Aorta (tissue), 5 donors: ENCODE results near the gene CCN6. TPM values are rescaled to one million over a fixed set of nuclear protein-coding genes. Genes with fewer than 3 reads are reported as not detected.

Source experiments
- ATAC-seq: fragments of 200-7000 bp; cut with Tn5 transposase; one replicate; pipeline ENCODE4 v1.9.1; 2022; ENCODE audit warnings: moderate library complexity; ENCODE audit not compliant: low FRiP score
- DNase-seq, 2 donors: peaks; one replicate each; pipeline ENCODE4 v3.0.0-alpha.2; 2020
- H3K27ac ChIP-seq, 2 donors: one replicate each; pipeline ENCODE4 v1.5.1; 2013; ENCODE audit warnings: low read length in 2 of 2, mild to moderate bottlenecking in 2 of 2, moderate library complexity in 2 of 2, control low read depth in 1 of 2, inconsistent platforms in 1 of 2, low read depth in 1 of 2
- H3K27me3 ChIP-seq, 2 donors: one replicate each; pipeline ENCODE4 v1.6.1; 2013; ENCODE audit warnings: control low read depth in 1 of 2, low read length in 1 of 2, mild to moderate bottlenecking in 1 of 2, moderate library complexity in 1 of 2; ENCODE audit not compliant: insufficient read depth in 2 of 2, control insufficient read depth in 1 of 2
- H3K36me3 ChIP-seq, 2 donors: one replicate each; pipeline ENCODE4 v1.6.1; 2013; ENCODE audit warnings: control low read depth in 1 of 2, low read length in 1 of 2, mild to moderate bottlenecking in 1 of 2; ENCODE audit not compliant: insufficient read depth in 2 of 2, control insufficient read depth in 1 of 2
- H3K4me1 ChIP-seq, 2 donors: one replicate each; pipeline ENCODE4 v1.6.1; 2013; ENCODE audit warnings: low read length in 2 of 2, control low read depth in 1 of 2, mild to moderate bottlenecking in 1 of 2, moderate library complexity in 1 of 2; ENCODE audit not compliant: insufficient read depth in 2 of 2, control insufficient read depth in 1 of 2
- H3K4me3 ChIP-seq, 2 donors: one replicate each; pipeline ENCODE4 v1.5.1; 2013; ENCODE audit warnings: low read length in 2 of 2, control low read depth in 1 of 2, mild to moderate bottlenecking in 1 of 2
- H3K9me3 ChIP-seq: one replicate; pipeline ENCODE4 v1.6.1; 2013; ENCODE audit warnings: mild to moderate bottlenecking, low read length; ENCODE audit not compliant: control insufficient read depth
- WGBS, 2 donors: extraction: QIAGEN DNeasy Blood & Tissue Kit; methylation state at CpG; one replicate each; pipeline ENCODE4 v1.1.7; 2013; 5-methylcytosine and 5-hydroxymethylcytosine counted together
- intact Hi-C, 2 donors: fragments of 100-400 bp; cut with DNase I; formaldehyde crosslinking; loops; one replicate each; pipeline versions ENCODE4 v1.14.2 to v1.15.0; 2022
- polyA plus RNA-seq, 2 donors: library from polyadenylated mRNA; stranded (reverse); fragments of 200-250 nt; gene quantifications; one replicate each; pipeline ENCODE4 v1.2.3, GENCODE V29; 2013
- total RNA-seq, 2 donors: library from RNA; stranded (reverse); fragmentation: NEBNext Ultra II Directional; extraction: Animal tissue kit (Norgen Biotek cat#: 25700); gene quantifications; one replicate each; pipeline ENCODE4 v1.2.1, GENCODE V29; 2021
- donor health status: healthy with polysubstance abuse.
- donor health status: Bipolar disorder and iron deficiency.
- donor health status: DM: no; HTN: no; CAD: no.
- donor health status: DM: no; HTN: no; CAD: no.
- donor health status: DM: yes; HTN: yes; CAD: no.

The CCN6 gene
- total and polyA plus RNA-seq, 4 donors, result not detected

DNA sequence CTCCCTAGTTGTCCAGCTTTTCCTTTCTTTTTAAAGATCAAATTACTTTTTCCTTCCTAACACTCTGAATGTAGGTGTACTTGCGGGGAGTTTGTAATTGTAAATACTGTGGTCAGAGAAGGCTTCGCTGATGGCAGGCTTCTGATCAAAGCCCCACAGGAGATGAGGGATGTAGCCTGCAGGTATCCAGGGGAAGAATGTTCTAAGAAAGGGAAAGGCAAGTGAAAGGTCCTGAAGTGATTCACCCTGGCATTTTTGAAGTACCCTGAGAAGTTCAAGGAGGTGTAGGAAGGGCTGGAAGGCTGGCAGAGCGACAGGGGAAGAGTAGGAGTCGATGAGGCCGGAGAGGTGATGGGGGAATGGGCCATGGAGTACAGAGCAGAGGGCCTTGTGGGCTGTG is 38.2 kb upstream of the CCN6 start:
- Histone ChIP-seq H3K4me3 (no peak overlapping the region), H3K4me1 (peaks cover 0 to 2% of the 10 kb centered on the region in 2 donors), H3K27ac (no peak overlapping the region), H3K27me3 (no peaks in the 10 kb centered on the region), H3K9me3 (no peaks in the 10 kb centered on the region), H3K36me3 (no peaks in the 10 kb centered on the region)
- intact Hi-C loops, result no loop called here
- WGBS, 2 donors, result 98 to 100% methylated on average over 5 of the region's 5 CpGs
- DNase-seq (no peak), ATAC-seq (no peak)

DNA sequence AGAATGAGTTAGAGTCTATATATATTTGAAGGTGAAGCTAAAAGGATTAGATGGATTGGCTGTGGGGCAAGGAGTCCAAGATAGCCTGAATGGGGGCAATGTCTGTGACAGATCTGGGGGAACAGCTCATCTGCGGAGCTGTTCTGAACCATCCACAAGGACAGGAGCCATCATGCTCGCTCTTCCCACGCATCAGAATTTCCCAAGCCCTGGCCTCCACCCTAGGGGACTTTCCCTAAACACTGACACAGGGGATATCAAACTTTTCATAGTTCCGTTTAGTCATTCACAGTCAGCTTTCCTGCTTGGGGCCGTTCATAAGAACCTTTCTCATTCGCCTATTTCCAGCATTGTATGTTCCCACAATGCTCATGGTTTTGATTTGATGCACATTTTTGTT is 37.6 kb upstream of the CCN6 start:
- Histone ChIP-seq H3K4me1 (peaks cover 0 to 2% of the 10 kb centered on the region in 2 donors), H3K4me3 (no peak overlapping the region), H3K27ac (no peak overlapping the region), H3K9me3 (no peaks in the 10 kb centered on the region), H3K27me3 (no peaks in the 10 kb centered on the region), H3K36me3 (no peaks in the 10 kb centered on the region)
- WGBS, 2 donors, result 81% methylated on average over 6 of the region's 6 CpGs
- ATAC-seq (no peak), DNase-seq (no peak)
- intact Hi-C loops, result no loop called here

DNA sequence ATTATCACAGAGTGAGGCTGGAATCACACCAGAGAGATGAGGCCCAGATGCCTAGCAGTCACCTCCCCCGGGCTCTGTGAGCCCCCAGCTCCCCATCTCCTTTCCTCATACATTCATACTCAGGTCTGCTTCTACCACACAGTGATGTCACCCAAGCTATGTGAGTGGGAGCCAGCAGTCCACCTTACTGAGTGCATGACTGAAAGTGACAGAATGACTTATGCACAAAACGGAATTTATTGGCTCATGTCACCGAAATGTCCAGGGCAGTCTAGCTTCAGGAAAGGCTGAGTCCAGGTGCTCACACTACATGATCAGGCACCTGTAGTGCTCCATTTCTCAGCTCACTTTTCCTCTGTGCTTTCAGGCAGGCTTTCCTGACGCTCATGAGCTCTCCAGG is 36.7 kb upstream of the CCN6 start:
- DNase-seq, result no peak
- H3K4me1 ChIP-seq, result peaks cover 0 to 2% of the 10 kb centered on the region in 2 donors
- intact Hi-C loops, result no loop called here
- H3K4me3 ChIP-seq, result no peak overlapping the region
- no peaks in the 10 kb centered on the region for H3K27me3 ChIP-seq
- no peaks in the 10 kb centered on the region for H3K36me3 ChIP-seq
- no peaks in the 10 kb centered on the region for H3K9me3 ChIP-seq
- 87 to 90% methylated on average over 4 of the region's 4 CpGs for WGBS, 2 donors
- ATAC-seq, result no peak
- no peak overlapping the region for H3K27ac ChIP-seq

DNA sequence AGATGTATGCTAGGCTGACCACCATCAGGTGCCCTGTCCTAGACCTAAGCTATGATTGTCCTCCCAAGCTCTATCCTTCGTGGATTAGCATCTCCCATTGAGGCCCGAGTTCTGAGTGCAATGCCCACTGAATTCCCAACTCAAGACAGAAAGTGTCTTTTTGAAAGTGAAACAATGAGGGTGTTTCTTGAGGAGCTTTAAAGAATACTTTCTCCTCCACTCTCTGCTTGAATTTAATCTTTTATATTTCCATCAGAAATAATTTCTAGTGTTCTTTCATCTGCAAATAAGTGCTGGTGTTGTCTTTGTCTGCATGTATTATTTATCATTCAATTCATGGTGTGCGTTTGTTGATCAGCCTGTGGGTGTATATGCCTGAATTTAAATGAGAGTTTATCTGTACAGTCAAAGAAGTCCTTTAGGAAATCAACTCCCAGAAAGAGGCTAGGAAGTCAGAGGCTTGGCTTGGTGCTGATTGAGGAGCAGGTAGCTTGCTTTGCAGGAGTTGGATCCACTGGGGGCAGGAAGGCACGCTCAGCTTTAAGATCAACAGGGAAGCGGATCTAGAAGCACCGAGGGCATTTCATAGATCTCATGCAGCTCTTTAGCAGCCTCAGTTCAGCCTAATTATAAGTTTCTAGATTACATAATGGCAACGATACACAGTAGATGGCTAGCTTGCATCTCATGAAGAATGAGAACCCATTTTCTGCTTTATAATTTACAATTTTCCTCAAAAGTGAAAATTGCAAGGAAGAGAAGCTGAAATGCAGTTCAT is 36.0 kb upstream of the CCN6 start:
- Histone ChIP-seq H3K27me3 (no peaks in the 10 kb centered on the region), H3K27ac (no peak overlapping the region), H3K4me3 (no peak overlapping the region), H3K9me3 (no peaks in the 10 kb centered on the region), H3K36me3 (no peaks in the 10 kb centered on the region), H3K4me1 (peaks cover 0 to 2% of the 10 kb centered on the region in 2 donors)
- 48 to 58% methylated on average over 7 of the region's 7 CpGs for WGBS, 2 donors
- DNase-seq (no peak), ATAC-seq (peak; percentile 35)
- intact Hi-C loops, result no loop called here

DNA sequence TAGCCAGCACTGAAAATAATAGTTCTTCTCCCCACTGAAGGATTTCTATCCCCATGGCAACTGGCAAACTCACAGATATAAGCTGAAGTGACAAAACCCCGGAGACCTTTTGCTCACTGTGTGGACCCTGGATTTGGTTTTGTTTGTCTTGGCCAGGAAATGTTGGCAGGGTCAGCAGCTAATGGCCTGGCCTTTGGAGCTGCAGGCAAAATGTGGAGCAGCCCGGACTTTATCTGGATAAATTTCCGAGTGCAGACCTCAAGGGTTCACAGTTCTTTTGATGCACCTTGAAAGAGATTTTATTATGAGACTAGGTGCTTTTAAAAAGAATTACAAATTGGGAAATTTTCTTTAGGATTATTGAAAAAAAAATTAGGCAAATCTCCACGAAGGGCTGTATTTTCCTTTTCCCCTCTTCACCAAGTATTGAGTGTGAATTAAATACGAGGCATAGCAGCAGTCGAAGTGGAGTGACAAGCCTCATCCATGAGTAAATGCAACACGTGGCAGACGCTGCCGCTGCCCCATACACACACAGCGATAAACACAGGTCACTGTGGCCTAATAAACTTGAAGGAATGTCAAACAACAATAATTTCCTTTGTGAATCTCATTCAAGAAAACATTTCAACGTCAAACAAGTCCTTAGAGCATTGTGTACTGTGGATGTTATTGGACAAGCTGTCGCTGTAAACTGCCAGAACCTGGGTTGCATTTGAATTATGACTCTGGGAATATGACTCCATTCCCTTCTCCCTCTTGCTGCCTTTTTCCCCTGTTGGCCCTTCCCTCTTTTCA is 35.1 kb upstream of the CCN6 start:
- Histone ChIP-seq H3K4me1 (peaks cover 0 to 2% of the 10 kb centered on the region in 2 donors), H3K36me3 (no peaks in the 10 kb centered on the region), H3K27ac (peak overlapping the region in 1 of 2 donors; percentile 34), H3K27me3 (no peaks in the 10 kb centered on the region), H3K9me3 (no peaks in the 10 kb centered on the region), H3K4me3 (no peak overlapping the region)
- ATAC-seq (peak; percentile 86), DNase-seq (peak in 1 of 2 donors; percentile 66)
- 2 to 6% methylated on average over 12 of the region's 12 CpGs for WGBS, 2 donors
- intact Hi-C loops, result no loop called here

DNA sequence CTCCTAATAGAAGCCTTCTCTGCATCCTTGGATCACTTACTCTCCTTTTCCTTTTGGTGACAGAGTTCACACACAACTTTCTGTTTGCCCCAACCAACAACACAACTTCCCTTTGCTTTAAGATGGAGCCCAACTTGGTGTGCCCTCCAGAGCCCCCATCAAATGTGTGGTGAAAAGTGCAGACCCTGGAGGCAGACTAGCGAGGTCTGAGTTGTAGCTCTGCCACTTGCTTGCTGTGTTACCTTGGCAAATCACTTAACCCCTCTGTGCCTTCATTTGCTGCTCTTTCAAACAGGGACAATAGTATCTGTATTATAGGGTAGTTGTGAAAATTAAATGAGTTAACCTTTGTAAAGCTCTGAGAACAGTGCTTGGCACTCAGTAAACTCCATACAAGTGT is 34.3 kb upstream of the CCN6 start:
- DNase-seq (no peak), ATAC-seq (no peak)
- intact Hi-C loops, result no loop called here
- H3K36me3 ChIP-seq, result no peaks in the 10 kb centered on the region
- H3K9me3 ChIP-seq, result no peaks in the 10 kb centered on the region
- no peak overlapping the region for H3K4me3 ChIP-seq
- WGBS, 2 donors, result 38 to 96% methylated on average over 1 of the region's 1 CpG
- no peaks in the 10 kb centered on the region for H3K27me3 ChIP-seq
- peak overlapping the region in 1 of 2 donors; percentile 33 for H3K27ac ChIP-seq
- peaks cover 0 to 2% of the 10 kb centered on the region in 2 donors for H3K4me1 ChIP-seq

DNA sequence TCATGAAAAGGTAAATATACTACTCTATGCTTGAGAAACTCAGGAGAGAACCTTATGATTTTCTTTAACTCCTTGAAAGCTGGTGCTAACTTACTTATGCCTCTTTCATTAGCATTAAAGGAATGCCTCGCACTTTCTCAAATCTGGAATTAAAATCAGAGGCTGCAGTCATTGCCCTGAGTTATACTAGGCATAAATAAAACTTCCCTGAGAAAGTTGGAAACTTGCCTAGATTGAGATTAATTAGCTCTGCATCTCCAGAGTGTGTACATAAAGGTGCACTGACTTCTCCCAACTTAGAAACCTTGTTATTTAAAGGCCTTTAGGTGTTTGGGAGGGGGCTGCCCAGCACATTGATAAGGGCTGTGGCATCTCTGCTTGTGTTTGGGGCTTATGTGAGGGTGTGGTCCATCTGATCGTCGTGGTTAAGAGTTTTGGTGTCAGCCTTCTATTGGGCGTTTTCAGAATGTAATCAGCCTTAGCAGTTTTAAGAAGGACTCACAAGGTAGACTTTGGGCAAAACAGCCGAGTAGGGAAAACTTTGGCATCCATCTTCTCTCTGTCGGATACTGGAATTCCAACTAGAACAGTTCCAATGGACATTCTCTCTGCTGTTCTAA is 32.1 kb upstream of the CCN6 start:
- Histone ChIP-seq H3K36me3 (no peaks in the 10 kb centered on the region), H3K27ac (no peak overlapping the region), H3K4me1 (peaks cover 0 to 2% of the 10 kb centered on the region in 2 donors), H3K9me3 (no peaks in the 10 kb centered on the region), H3K27me3 (no peaks in the 10 kb centered on the region), H3K4me3 (no peak overlapping the region)
- ATAC-seq (no peak), DNase-seq (no peak)
- intact Hi-C loops, result no loop called here
- 67 to 69% methylated on average over 6 of the region's 6 CpGs for WGBS, 2 donors

DNA sequence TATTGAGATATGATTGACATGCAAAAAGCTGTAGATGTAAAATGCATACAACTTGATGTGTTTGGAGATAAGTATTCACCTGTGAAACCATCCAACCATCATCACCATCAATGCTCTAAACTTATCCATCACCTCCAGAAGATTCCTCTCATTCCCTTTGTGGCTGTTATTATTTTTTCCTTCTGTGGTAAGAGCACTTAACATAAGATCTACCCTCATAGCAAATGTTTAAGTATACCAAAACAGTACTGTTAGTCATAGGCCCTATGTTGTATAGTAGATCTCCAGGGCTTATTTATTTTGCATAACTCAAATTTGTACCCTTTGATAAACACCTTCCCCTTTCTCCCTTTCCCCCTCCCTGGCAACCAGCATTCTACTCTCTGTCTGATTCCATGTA is 31.2 kb upstream of the CCN6 start:
- intact Hi-C loops, result no loop called here
- Histone ChIP-seq H3K27ac (no peak overlapping the region), H3K27me3 (no peaks in the 10 kb centered on the region), H3K4me3 (no peak overlapping the region), H3K36me3 (no peaks in the 10 kb centered on the region), H3K9me3 (no peaks in the 10 kb centered on the region), H3K4me1 (peaks cover 0 to 2% of the 10 kb centered on the region in 2 donors)
- ATAC-seq (no peak), DNase-seq (no peak)
